Measurements from ENCODE around the gene YTHDC2.

YTHDC2 gene

DNA sequence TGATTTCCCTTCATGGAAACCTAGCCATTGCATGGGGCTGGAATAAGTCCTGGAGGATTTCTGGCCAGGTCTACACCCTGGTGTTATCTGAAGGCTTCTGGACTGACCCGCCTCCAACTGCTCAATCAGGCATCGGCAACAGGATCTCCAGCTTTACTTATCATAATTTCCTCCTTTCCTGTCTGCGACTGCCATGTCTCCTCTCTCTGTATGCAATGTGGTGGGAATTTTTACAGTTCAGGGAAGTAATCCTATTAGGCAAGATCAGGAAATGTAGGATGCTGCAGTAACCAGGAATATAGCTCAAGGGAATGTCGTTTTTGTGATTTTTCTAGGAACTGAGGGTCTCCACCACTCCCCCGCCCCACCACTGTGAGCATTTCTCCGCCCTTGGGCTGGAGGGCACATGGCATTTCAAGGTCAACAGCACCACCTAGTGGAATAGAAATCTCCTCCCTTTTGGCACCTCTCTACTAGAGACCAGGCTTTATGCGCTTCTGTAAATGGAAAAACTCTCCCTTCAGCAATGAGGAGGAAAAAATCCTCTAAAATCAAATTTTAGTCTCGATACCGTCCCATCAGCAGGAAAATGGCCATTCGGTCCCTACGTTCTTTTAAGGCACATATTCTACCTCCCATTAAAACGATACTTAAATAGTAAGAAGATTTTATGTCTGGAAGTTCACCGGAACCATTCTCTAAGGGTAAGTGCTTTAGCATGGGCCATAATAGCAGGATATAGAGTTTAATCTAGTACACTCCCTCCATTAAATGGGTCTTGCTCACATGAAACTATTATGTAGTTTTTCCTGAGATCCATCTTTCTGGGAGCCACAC is 93.0 kb downstream of the YTHDC2 start:
- no peak for DNase-seq

DNA sequence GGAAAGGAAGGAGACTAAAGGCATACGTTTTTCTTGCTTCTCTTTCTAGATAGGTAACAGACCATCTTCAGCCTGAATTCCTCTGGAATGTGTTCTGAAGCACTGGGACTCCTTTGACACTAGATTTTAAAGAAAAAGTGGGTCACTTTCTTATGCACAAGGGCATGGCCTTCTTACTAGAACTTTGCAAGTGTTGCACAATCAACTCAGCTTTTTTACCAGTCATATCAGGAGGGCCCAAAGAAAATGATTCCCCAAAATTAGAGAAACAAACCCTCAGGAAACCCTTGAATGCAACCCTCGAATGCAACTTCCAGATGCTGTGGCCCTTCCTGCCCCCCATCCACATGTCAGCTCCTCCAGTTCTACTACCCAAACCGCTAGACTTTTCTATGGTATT is 93.9 kb downstream of the YTHDC2 start:
- DNase-seq: no peak

DNA sequence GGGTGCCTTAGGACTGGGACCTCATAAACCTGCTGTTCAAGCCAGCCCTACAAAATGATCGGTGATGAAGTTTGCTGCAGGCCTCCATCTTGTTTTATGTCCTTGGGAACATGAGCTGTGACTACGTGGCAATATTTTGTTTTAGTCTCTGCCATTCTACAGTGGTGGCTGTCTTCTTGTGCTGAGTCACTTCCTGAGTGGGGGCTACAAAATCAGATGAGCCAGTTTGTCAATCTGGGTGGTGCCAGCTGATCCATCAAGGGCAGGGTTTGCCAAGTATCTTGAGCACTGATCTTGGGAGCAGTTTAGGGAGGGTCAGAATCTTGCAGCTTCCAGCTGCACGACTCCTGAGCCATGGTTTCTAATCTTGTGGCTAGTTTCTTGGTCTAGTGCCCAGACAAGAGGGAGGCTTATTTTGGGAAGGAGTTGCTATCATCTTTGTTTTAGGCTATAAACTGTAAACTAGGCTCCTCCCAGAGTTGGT is 94.7 kb downstream of the YTHDC2 start:
- no peak for DNase-seq

DNA sequence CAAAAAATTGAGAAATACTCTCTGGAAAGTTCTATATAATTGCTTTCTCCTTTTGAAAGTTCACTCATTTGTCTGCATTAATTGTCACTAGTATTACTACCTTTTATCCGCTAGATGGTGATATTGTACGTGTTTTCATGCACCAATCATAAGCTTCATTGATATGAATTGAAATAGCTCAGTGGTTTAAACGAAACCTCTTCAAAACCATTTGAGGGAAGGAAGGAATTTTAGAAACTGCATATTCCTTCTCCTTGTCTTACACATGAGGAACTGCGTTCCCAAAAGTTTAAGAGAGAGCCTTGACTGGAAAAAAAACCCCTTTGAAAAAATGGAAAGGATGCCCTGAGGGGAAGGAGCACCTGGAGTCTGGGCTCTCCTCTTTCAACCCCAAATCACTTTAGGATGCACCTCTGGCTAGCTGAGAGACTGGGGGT is 98.6 kb downstream of the YTHDC2 start:
- DNase-seq: no peak

GRCh38 chr5:113614191-113614590 is 100.7 kb downstream of the YTHDC2 start:
- no peak for DNase-seq

- DNase-seq: no peak
Measured at GRCh38 chr5:113615708-113616107, 102.2 kb downstream of the YTHDC2 start.

- no peak for DNase-seq
Measured at GRCh38 chr5:113617191-113617796, 103.8 kb downstream of the YTHDC2 start.

- no peak for DNase-seq
Measured at GRCh38 chr5:113632996-113633395, 119.5 kb downstream of the YTHDC2 start.

GRCh38 chr5:113634957-113635356 is 121.5 kb downstream of the YTHDC2 start:
- DNase-seq: no peak

- DNase-seq: no peak
Measured at GRCh38 chr5:113641715-113642114, 128.2 kb downstream of the YTHDC2 start.

All from femur (tissue), 1 donor.